ENCODE measurements around the gene DUSP28. TPM values are rescaled to one million over a fixed set of nuclear protein-coding genes. Genes with fewer than 3 reads are reported as not detected.
A peak's percentile ranks its signal among the peaks of the same experiment; 100 is the strongest.

Gene DUSP28
- total and polyA plus RNA-seq, 2 of the 13 experiments (the other 11 are each of a cell fraction or from before 2014, with no cell fraction given), result 5.2 to 8.6 TPM

- no peak for TF ChIP-seq POGK (CRISPR knock-in tag; conservative IDR thresholded peaks at IDR 0.05)
- TF ChIP-seq EEA1 (CRISPR knock-in tag; IDR thresholded peaks at IDR 0.05; ENCODE audit: borderline replicate concordance), result no peak
- TF ChIP-seq NFYC (CRISPR knock-in tag; IDR thresholded peaks at IDR 0.05), result no peak
- TF ChIP-seq HCFC1 (IDR thresholded peaks at IDR 0.05; ENCODE audit: low read depth, low read length), result no peak
- no peak for TF ChIP-seq E2F5 (CRISPR knock-in tag; conservative IDR thresholded peaks at IDR 0.05)
- no peak for TF ChIP-seq EED (CRISPR knock-in tag; IDR thresholded peaks at IDR 0.05)
- TF ChIP-seq SPEN (CRISPR knock-in tag; IDR thresholded peaks at IDR 0.05; ENCODE audit: low read depth), result 0 out of 2 replicates have a peak, but pooled peaks have one; percentile 52
- peak; percentile 17; the same call in 1 of the 2 replicates for TF ChIP-seq CEBPG (CRISPR knock-in tag; IDR thresholded peaks at IDR 0.05)
- no peak for TF ChIP-seq PBX2 (CRISPR knock-in tag; IDR thresholded peaks at IDR 0.05)
- no peak for TF ChIP-seq ZNF737 (CRISPR knock-in tag; IDR thresholded peaks at IDR 0.05; ENCODE audit: borderline replicate concordance)
- TF ChIP-seq TBL1XR1 (IDR thresholded peaks at IDR 0.05; ENCODE audit: borderline replicate concordance, low read length, partially characterized antibody), result no peak
- no peak for TF ChIP-seq ZNF235 (CRISPR knock-in tag; IDR thresholded peaks at IDR 0.05; ENCODE audit: borderline replicate concordance)
- no peak for TF ChIP-seq ZNF17 (CRISPR knock-in tag; IDR thresholded peaks at IDR 0.05)
- TF ChIP-seq SATB2 (CRISPR knock-in tag; IDR thresholded peaks at IDR 0.05), result no peak
- no peak for TF ChIP-seq NFE2L1 (CRISPR knock-in tag; IDR thresholded peaks at IDR 0.05; ENCODE audit: borderline replicate concordance)
- TF ChIP-seq NCOR1 (IDR thresholded peaks at IDR 0.05; ENCODE audit: borderline replicate concordance, low read length), result peak; percentile 72; the same call in 1 of the 2 replicates
- TF ChIP-seq FOXO1 (CRISPR knock-in tag; IDR thresholded peaks at IDR 0.05), result peak; percentile 51; the same call in 1 of the 2 replicates
- no peak for TF ChIP-seq ZNF841 (CRISPR knock-in tag; IDR thresholded peaks at IDR 0.05; ENCODE audit: borderline replicate concordance)
- no peak for TF ChIP-seq FUBP1 (CRISPR knock-in tag; IDR thresholded peaks at IDR 0.05; ENCODE audit: borderline replicate concordance)
- TF ChIP-seq HNRNPK (IDR thresholded peaks at IDR 0.05; ENCODE audit: low read depth, low read length, poor library complexity, severe bottlenecking), result no peak
- TF ChIP-seq WIZ (CRISPR knock-in tag; IDR thresholded peaks at IDR 0.05), result no peak
- TF ChIP-seq ZFP91 (CRISPR knock-in tag; IDR thresholded peaks at IDR 0.05; ENCODE audit: borderline replicate concordance), result no peak
- TF ChIP-seq STAT5B (CRISPR knock-in tag; IDR thresholded peaks at IDR 0.05), result no peak
Observed at GRCh38 chr2:240597419-240598181, 37.4 kb downstream of the DUSP28 start (continued).
